T1000 (cell line): ENCODE measurements around the gene SETD2.
"Not testable (repeated sequence)": the region's sequence is repeated elsewhere in the genome, so short reads cannot be mapped to it uniquely, and the experiment has no call there.

Source experiments
- DNase-seq: peaks from one replicate; lab custom pipeline; 2025; ENCODE audit warnings: mixed read lengths; lab: John Stamatoyannopoulos, UW

Gene SETD2

GRCh38 chr3:47152578-47152977, 11.3 kb downstream of the SETD2 start:
- no peak for DNase-seq

GRCh38 chr3:47151836-47152235, 12.1 kb downstream of the SETD2 start:
- no peak for DNase-seq

- DNase-seq, result no peak
These were observed 14.5 kb downstream of the SETD2 start for GRCh38 chr3:47149339-47149933.

GRCh38 chr3:47145272-47145671, 18.6 kb downstream of the SETD2 start:
- no peak for DNase-seq

GRCh38 chr3:47143068-47143467, 20.8 kb downstream of the SETD2 start:
- DNase-seq, result no peak

GRCh38 chr3:47142536-47142935, 21.4 kb downstream of the SETD2 start:
- not testable (repeated sequence) for DNase-seq

- not testable (repeated sequence) for DNase-seq
These were observed 22.9 kb downstream of the SETD2 start for GRCh38 chr3:47140973-47141461.

- DNase-seq, result not testable (repeated sequence)
These were observed 23.4 kb downstream of the SETD2 start for GRCh38 chr3:47140553-47140952.

- no peak for DNase-seq
These were observed 29.6 kb downstream of the SETD2 start for GRCh38 chr3:47134311-47134710.

GRCh38 chr3:47133641-47134040, 30.3 kb downstream of the SETD2 start:
- no peak for DNase-seq

- DNase-seq, result no peak
These were observed 33.4 kb downstream of the SETD2 start for GRCh38 chr3:47130557-47130956.

- DNase-seq, result no peak
These were observed 35.8 kb downstream of the SETD2 start for GRCh38 chr3:47128137-47128536.

- DNase-seq, result no peak
These were observed 40.1 kb downstream of the SETD2 start for GRCh38 chr3:47123857-47124256.

GRCh38 chr3:47121409-47121808, 42.5 kb downstream of the SETD2 start:
- DNase-seq, result no peak

GRCh38 chr3:47120138-47120537, 43.8 kb downstream of the SETD2 start:
- no peak for DNase-seq

GRCh38 chr3:47119387-47119786, 44.5 kb downstream of the SETD2 start:
- DNase-seq, result not testable (repeated sequence)

GRCh38 chr3:47117807-47118364, 46.0 kb downstream of the SETD2 start:
- DNase-seq, result no peak

GRCh38 chr3:47115524-47115923, 48.4 kb downstream of the SETD2 start:
- DNase-seq, result not testable (repeated sequence)

- no peak for DNase-seq
These were observed 50.1 kb downstream of the SETD2 start for GRCh38 chr3:47113669-47114365.

GRCh38 chr3:47112997-47113396, 50.9 kb downstream of the SETD2 start:
- no peak for DNase-seq

GRCh38 chr3:47109393-47109792, 54.5 kb downstream of the SETD2 start:
- no peak for DNase-seq

- no peak for DNase-seq
These were observed 55.4 kb downstream of the SETD2 start for GRCh38 chr3:47108546-47108945.

GRCh38 chr3:47104259-47104658, 59.7 kb downstream of the SETD2 start:
- DNase-seq, result no peak
